ENCODE data around the gene NTSR1. TPM values are rescaled to one million over a fixed set of nuclear protein-coding genes. Genes with fewer than 3 reads are reported as not detected.
A peak's percentile ranks its signal among the peaks of the same experiment; 100 is the strongest.

Gene NTSR1
- total RNA-seq, 1 experiment from 2014 or later: 0.98 TPM

- Histone ChIP-seq H3K4me3 (no peak overlapping the region), H2AFZ (no peak overlapping the region), H3K4me2 (peak overlapping the region; percentile 84), H3K4me1 (replicated peaks; ENCODE audit: insufficient read depth) (peaks cover 29% of the 10 kb centered on the region), H3K36me3 (ENCODE audit: low read depth) (no peaks in the 10 kb centered on the region), H3K27ac (no peak overlapping the region), H3K79me2 (ENCODE audit: low read depth) (peaks cover 11% of the 10 kb centered on the region), H3K9me3 (ENCODE audit: insufficient read depth, low read depth) (no peaks in the 10 kb centered on the region), H3K27me3 (ENCODE audit: insufficient read depth, low read depth) (no peaks in the 10 kb centered on the region), H4K20me1 (ENCODE audit: insufficient read depth) (peaks cover 7% of the 10 kb centered on the region), H3K9me2 (ENCODE audit: insufficient read depth) (no peaks in the 10 kb centered on the region), H3F3A (ENCODE audit: insufficient read depth, low read depth) (peaks cover 35% of the 10 kb centered on the region)
- no peak for DNase-seq
- intact Hi-C loops (cut with micrococcal nuclease; ENCODE audit: unreplicated experiment): loop anchor here (5.0 kb wide), 6 partner anchors 106 to 491 kb away; partner anchors contain the start of genes ADRM1, CABLES2, LAMA5 and RBBP8NL
- TF ChIP-seq, protein P1, sequence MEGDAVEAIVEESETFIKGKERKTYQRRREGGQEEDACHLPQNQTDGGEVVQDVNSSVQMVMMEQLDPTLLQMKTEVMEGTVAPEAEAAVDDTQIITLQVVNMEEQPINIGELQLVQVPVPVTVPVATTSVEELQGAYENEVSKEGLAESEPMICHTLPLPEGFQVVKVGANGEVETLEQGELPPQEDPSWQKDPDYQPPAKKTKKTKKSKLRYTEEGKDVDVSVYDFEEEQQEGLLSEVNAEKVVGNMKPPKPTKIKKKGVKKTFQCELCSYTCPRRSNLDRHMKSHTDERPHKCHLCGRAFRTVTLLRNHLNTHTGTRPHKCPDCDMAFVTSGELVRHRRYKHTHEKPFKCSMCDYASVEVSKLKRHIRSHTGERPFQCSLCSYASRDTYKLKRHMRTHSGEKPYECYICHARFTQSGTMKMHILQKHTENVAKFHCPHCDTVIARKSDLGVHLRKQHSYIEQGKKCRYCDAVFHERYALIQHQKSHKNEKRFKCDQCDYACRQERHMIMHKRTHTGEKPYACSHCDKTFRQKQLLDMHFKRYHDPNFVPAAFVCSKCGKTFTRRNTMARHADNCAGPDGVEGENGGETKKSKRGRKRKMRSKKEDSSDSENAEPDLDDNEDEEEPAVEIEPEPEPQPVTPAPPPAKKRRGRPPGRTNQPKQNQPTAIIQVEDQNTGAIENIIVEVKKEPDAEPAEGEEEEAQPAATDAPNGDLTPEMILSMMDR (conservative IDR thresholded peaks at IDR 0.05): no peak
- TF ChIP-seq EZH2 (IDR thresholded peaks at IDR 0.05; ENCODE audit: low read depth): no peak
- POLR2A ChIA-PET (ENCODE audit: unreplicated experiment): interaction anchor here (1.4 kb wide), 1 partner anchor 126 kb away, joined by 7 read pairs; no protein-coding TSS in a partner anchor
- BruUV-seq (replicated peaks): no TSS peak
- CTCF ChIA-PET: interaction anchor here (1.0 to 2.7 kb wide), 3 partner anchors 90 to 170 kb away, joined by 3 to 9 read pairs (median 3); no protein-coding TSS in a partner anchor
Measured at GRCh38 chr20:62792940-62793756, 84.5 kb downstream of the NTSR1 start.

- BruUV-seq (replicated peaks): no TSS peak
- H3K4me1 ChIP-seq (replicated peaks; ENCODE audit: insufficient read depth): peaks cover 29% of the 10 kb centered on the region
- no peak overlapping the region for H3K27ac ChIP-seq
- peak in 1 of 2 experiments; percentile 48 for DNase-seq
- no peaks in the 10 kb centered on the region for H3K9me2 ChIP-seq (ENCODE audit: insufficient read depth)
- CTCF ChIA-PET: interaction anchor here (0.5 to 1.1 kb wide), 4 partner anchors 29 to 429 kb away, joined by 3 to 8 read pairs (median 4); no protein-coding TSS in a partner anchor
- no peaks in the 10 kb centered on the region for H3K27me3 ChIP-seq (ENCODE audit: insufficient read depth, low read depth)
- peak overlapping the region; percentile 75; the same call in 1 of the 2 replicates for H2AFZ ChIP-seq
- H3F3A ChIP-seq (ENCODE audit: insufficient read depth, low read depth): peaks cover 37% of the 10 kb centered on the region
- H3K4me2 ChIP-seq: peak overlapping the region; percentile 84
- H4K20me1 ChIP-seq (ENCODE audit: insufficient read depth): peaks cover 10% of the 10 kb centered on the region
- H3K79me2 ChIP-seq (ENCODE audit: low read depth): peaks cover 11% of the 10 kb centered on the region
- POLR2A ChIA-PET (ENCODE audit: unreplicated experiment): interaction anchor here (0.5 to 1.4 kb wide), 8 partner anchors 9 to 596 kb away, joined by 3 to 8 read pairs (median 4); no protein-coding TSS in a partner anchor
- H3K4me3 ChIP-seq: peak overlapping the region; percentile 55
- intact Hi-C loops (cut with micrococcal nuclease; ENCODE audit: unreplicated experiment): loop anchor here (5.0 kb wide), 6 partner anchors 106 to 491 kb away; partner anchors contain the start of genes ADRM1, CABLES2, LAMA5 and RBBP8NL
- H3K36me3 ChIP-seq (ENCODE audit: low read depth): no peaks in the 10 kb centered on the region
- no peaks in the 10 kb centered on the region for H3K9me3 ChIP-seq (ENCODE audit: insufficient read depth, low read depth)
- TF ChIP-seq, protein P1 (conservative IDR thresholded peaks at IDR 0.05): no peak
- no peak for TF ChIP-seq EZH2 (IDR thresholded peaks at IDR 0.05; ENCODE audit: low read depth)
Measured at GRCh38 chr20:62793757-62794006, 85.0 kb downstream of the NTSR1 start.

DNA sequence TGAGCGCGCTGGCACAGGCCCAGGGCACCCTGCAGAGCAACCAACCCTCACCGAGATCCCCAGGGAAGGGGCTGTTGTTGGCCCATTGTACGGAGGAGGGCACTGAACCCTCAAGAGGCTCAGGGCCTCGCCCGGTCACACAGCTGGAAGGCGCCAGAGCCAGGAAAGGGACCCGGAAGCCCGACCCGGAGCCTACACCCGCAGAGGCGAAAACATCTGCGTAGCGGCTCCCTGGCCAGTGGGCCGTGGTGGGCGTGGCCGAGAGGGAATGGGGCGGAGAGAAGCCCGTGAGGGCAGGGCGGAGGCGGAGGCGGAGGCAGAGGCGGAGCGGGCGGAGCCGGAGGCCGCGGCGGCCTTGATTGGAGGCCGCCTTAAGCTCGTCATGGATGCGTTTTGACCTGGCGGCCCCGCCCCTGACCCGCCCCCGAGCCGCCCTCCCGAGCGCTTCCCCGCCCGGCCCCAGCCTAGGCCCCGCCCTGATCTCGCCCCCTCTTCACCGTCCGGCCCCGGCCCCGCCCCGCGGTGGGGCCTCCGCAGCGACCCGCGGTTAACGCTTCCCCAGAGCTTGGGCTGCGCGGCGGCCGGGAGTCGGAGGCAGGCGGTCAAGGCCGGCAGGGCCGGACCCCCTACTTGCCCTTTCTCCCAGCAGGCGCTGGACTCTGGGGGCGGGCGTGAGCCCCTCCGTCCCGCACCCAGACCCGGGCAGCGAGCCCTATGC lies 85.5 kb downstream of the NTSR1 start:
- no TSS peak for BruUV-seq (replicated peaks)
- peaks cover 10% of the 10 kb centered on the region for H4K20me1 ChIP-seq (ENCODE audit: insufficient read depth)
- ChIA-PET POLR2A (ENCODE audit: unreplicated experiment) (interaction anchor here (0.5 to 1.4 kb wide), 16 partner anchors 10 to 597 kb away, joined by 3 to 13 read pairs (median 4); partner anchors contain the start of gene TCFL5), CTCF (interaction anchor here (0.5 to 1.1 kb wide), 14 partner anchors 29 to 707 kb away, joined by 3 to 9 read pairs (median 4); partner anchors contain the start of gene LSM14B)
- 0 out of 2 replicates have a peak, but pooled peaks cover 3% of the 10 kb centered on the region for H3K36me3 ChIP-seq (ENCODE audit: low read depth)
- H3K4me2 ChIP-seq: peak overlapping the region; percentile 84
- TF ChIP-seq, protein P1 (conservative IDR thresholded peaks at IDR 0.05): no peak
- TF ChIP-seq EZH2 (IDR thresholded peaks at IDR 0.05; ENCODE audit: low read depth): no peak
- H3F3A ChIP-seq (ENCODE audit: insufficient read depth, low read depth): peaks cover 42% of the 10 kb centered on the region
- H3K79me2 ChIP-seq (ENCODE audit: low read depth): peaks cover 11% of the 10 kb centered on the region
- no peaks in the 10 kb centered on the region for H3K9me3 ChIP-seq (ENCODE audit: insufficient read depth, low read depth)
- H3K27me3 ChIP-seq (ENCODE audit: insufficient read depth, low read depth): no peaks in the 10 kb centered on the region
- peaks cover 29% of the 10 kb centered on the region for H3K4me1 ChIP-seq (replicated peaks; ENCODE audit: insufficient read depth)
- H3K27ac ChIP-seq: peak overlapping the region; percentile 11; the same call in 1 of the 2 replicates
- peak overlapping the region; percentile 85 for H3K4me3 ChIP-seq
- intact Hi-C loops (cut with micrococcal nuclease; ENCODE audit: unreplicated experiment): loop anchor here (5.0 kb wide), 6 partner anchors 107 to 492 kb away; partner anchors contain the start of genes ADRM1, CABLES2, LAMA5 and RBBP8NL
- no peaks in the 10 kb centered on the region for H3K9me2 ChIP-seq (ENCODE audit: insufficient read depth)
- peak overlapping the region; percentile 95 for H2AFZ ChIP-seq
- peak; percentile 80 to 97 for DNase-seq

All from PC-9 (cell line).